ENCODE data around the gene FOXD4. TPM values are rescaled to one million over a fixed set of nuclear protein-coding genes. Genes with fewer than 3 reads are reported as not detected.
A peak's percentile ranks its signal among the peaks of the same experiment; 100 is the strongest.
"Not testable (repeated sequence)": the region's sequence is repeated elsewhere in the genome, so short reads cannot be mapped to it uniquely, and the experiment has no call there.

Gene FOXD4
- total RNA-seq, 1 experiment from 2014 or later: 2.8 TPM

DNA sequence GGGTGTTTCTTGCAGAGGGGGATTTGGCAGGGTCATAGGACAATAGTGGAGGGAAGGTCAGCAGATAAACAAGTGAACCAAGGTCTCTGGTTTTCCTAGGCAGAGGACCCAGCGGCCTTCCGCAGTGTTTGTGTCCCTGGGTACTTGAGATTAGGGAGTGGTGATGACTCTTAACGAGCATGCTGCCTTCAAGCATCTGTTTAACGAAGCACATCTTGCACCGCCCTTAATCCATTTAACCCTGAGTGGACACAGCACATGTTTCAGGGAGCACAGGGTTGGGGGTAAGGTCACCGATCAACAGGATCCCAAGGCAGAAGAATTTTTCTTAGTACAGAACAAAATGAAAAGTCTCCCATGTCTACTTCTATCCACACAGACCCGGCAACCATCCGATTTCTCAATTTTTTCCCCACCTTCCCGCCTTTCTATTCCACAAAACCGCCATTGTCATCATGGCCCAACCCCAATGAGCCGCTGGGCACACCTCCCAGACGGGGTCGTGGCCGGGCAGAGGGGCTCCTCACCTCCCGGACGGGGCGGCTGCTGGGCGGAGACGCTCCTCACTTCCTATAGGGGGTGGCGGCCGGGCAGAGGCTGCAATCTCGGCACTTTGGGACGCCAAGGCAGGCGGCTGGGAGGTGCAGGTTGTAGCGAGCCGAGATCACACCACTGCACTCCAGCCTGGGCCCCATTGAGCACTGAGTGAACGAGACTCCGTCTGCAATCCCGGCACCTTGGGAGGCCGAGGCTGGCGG, 35.1 kb downstream of the FOXD4 start:
- POLR2A ChIA-PET; H3K4me3 ChIP-seq (replicated peaks in 1 of 2; ENCODE audit: low read depth in 1 of 2, low read length in 2 of 2); ATAC-seq; H2AFZ ChIP-seq (ENCODE audit: low read depth, low read length, poor library complexity, severe bottlenecking); H3K79me2 ChIP-seq (ENCODE audit: insufficient read depth, low read length); H4K20me1 ChIP-seq (ENCODE audit: insufficient read depth); H3K36me3 ChIP-seq (ENCODE audit: control insufficient read depth in 1 of 2, insufficient read depth in 2 of 2, low read length in 2 of 2); BruUV-seq (replicated peaks); H3K4me2 ChIP-seq (ENCODE audit: low read length); DNase-seq (ENCODE audit: low read depth, low spot score); RAD21 ChIA-PET (ENCODE audit: low non-redundant PET in 1 of 2, low total read pairs in 2 of 2, uncharacterized antibody in 2 of 2, unreplicated experiment in 2 of 2); H3K9ac ChIP-seq (ENCODE audit: low read length); H3K4me1 ChIP-seq (ENCODE audit: control insufficient read depth in 1 of 2, insufficient read depth in 2 of 2, low read length in 2 of 2); intact Hi-C loops (cut with micrococcal nuclease); H3K9me3 ChIP-seq (ENCODE audit: control insufficient read depth in 1 of 2, insufficient read depth in 1 of 2, low read depth in 1 of 2, low read length in 2 of 2); H3K9me2 ChIP-seq (ENCODE audit: insufficient read depth); H3K27ac ChIP-seq (ENCODE audit: low read depth, low read length); H3K27me3 ChIP-seq (ENCODE audit: insufficient read depth, low read length); CTCF ChIA-PET: not testable (repeated sequence)

DNA sequence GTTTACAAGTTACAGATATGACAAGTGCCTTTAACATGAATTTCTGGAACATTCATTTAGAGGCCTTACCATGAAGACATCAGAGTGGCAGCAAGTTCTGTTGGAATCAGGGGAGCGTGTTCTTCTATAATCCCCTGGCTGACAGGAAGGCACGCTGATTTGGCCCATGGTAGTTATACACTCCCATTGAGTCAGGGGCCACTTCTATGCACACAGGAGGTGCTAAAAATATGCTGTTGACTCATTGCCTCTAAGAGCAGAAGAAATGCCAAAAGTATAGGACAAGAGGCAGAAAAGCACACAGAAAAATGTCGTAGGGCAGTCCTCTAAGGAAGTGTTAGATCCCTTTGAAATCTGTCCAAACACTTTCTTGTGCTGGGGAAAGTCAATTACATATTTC, 39.9 kb downstream of the FOXD4 start:
- ATAC-seq; BruUV-seq (replicated peaks): not testable (repeated sequence)

DNA sequence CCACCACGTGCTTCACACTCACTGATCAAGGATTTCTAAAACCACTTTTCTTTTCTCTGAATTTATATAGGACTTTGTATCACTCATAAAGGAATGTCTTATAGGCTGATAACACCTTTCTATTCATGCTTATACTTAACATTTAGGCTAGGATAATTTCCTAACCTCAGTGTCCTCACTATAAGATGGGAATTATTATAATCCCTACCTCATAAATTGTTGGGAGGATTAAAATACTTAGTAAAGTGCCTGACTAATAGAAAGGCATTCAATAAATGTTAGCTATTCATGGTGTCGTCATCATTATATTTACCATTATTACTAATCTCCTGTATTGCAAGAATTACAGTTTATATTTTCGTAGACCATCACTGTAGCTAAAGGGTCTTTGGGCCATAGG, 41.8 kb downstream of the FOXD4 start:
- H3K27ac ChIP-seq (ENCODE audit: low read depth, low read length); H3K79me2 ChIP-seq (ENCODE audit: insufficient read depth, low read length); H3K9me2 ChIP-seq (ENCODE audit: insufficient read depth); H3K9me3 ChIP-seq (ENCODE audit: control insufficient read depth in 1 of 2, insufficient read depth in 1 of 2, low read depth in 1 of 2, low read length in 2 of 2); POLR2A ChIA-PET; intact Hi-C loops (cut with micrococcal nuclease); RAD21 ChIA-PET (ENCODE audit: low non-redundant PET in 1 of 2, low total read pairs in 2 of 2, uncharacterized antibody in 2 of 2, unreplicated experiment in 2 of 2); ATAC-seq; DNase-seq (ENCODE audit: low read depth, low spot score); H2AFZ ChIP-seq (ENCODE audit: low read depth, low read length, poor library complexity, severe bottlenecking); H3K27me3 ChIP-seq (ENCODE audit: insufficient read depth, low read length); H4K20me1 ChIP-seq (ENCODE audit: insufficient read depth); H3K4me1 ChIP-seq (ENCODE audit: control insufficient read depth in 1 of 2, insufficient read depth in 2 of 2, low read length in 2 of 2); BruUV-seq (replicated peaks); CTCF ChIA-PET; H3K4me3 ChIP-seq (replicated peaks in 1 of 2; ENCODE audit: low read depth in 1 of 2, low read length in 2 of 2); H3K4me2 ChIP-seq (ENCODE audit: low read length); H3K9ac ChIP-seq (ENCODE audit: low read length); H3K36me3 ChIP-seq (ENCODE audit: control insufficient read depth in 1 of 2, insufficient read depth in 2 of 2, low read length in 2 of 2): not testable (repeated sequence)

More for the DNA sequence above, 39.9 kb downstream of the FOXD4 start:
- CTCF ChIA-PET; H3K27ac ChIP-seq (ENCODE audit: low read depth, low read length); H3K9me3 ChIP-seq (ENCODE audit: control insufficient read depth in 1 of 2, insufficient read depth in 1 of 2, low read depth in 1 of 2, low read length in 2 of 2); H3K27me3 ChIP-seq (ENCODE audit: insufficient read depth, low read length); H3K9ac ChIP-seq (ENCODE audit: low read length); intact Hi-C loops (cut with micrococcal nuclease); H3K9me2 ChIP-seq (ENCODE audit: insufficient read depth); H3K4me2 ChIP-seq (ENCODE audit: low read length); H3K79me2 ChIP-seq (ENCODE audit: insufficient read depth, low read length); H4K20me1 ChIP-seq (ENCODE audit: insufficient read depth); DNase-seq (ENCODE audit: low read depth, low spot score); POLR2A ChIA-PET; RAD21 ChIA-PET (ENCODE audit: low non-redundant PET in 1 of 2, low total read pairs in 2 of 2, uncharacterized antibody in 2 of 2, unreplicated experiment in 2 of 2); H2AFZ ChIP-seq (ENCODE audit: low read depth, low read length, poor library complexity, severe bottlenecking); H3K4me3 ChIP-seq (replicated peaks in 1 of 2; ENCODE audit: low read depth in 1 of 2, low read length in 2 of 2); H3K36me3 ChIP-seq (ENCODE audit: control insufficient read depth in 1 of 2, insufficient read depth in 2 of 2, low read length in 2 of 2); H3K4me1 ChIP-seq (ENCODE audit: control insufficient read depth in 1 of 2, insufficient read depth in 2 of 2, low read length in 2 of 2): not testable (repeated sequence)

DNA sequence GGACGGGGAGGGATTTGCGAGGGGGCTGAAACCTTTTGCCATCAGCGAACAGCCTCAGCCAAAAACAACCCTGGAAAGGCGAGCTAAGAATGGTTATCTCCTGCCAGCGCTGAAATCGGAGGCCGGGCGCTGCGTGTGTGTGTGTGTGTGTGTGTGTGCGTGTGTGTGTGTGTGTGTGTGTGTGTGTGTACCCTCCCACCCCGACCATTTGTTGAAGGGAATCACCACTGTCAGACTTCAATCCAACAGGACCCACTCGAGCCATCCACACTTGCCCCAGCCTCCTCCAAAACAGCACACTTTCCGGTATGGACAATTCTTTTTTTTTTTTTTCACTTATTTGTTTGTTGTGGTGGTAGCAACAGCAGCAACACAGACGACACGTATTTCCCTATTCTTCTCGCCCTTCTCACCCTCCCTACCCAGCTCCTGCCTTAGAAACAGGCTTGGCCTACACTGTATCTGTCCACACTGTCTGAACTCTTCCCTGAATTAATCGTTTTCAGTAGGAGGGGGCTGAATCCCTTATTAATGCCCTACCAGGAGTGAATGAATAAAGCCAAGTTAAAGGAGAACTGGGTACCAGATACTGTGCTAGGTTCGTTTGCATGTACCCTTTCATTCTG, 44.2 kb downstream of the FOXD4 start:
- H3K4me3 ChIP-seq (replicated peaks in 1 of 2; ENCODE audit: low read depth in 1 of 2, low read length in 2 of 2); H3K4me2 ChIP-seq (ENCODE audit: low read length); H3K27me3 ChIP-seq (ENCODE audit: insufficient read depth, low read length); H3K9me3 ChIP-seq (ENCODE audit: control insufficient read depth in 1 of 2, insufficient read depth in 1 of 2, low read depth in 1 of 2, low read length in 2 of 2); H3K4me1 ChIP-seq (ENCODE audit: control insufficient read depth in 1 of 2, insufficient read depth in 2 of 2, low read length in 2 of 2); H3K27ac ChIP-seq (ENCODE audit: low read depth, low read length); DNase-seq (ENCODE audit: low read depth, low spot score); RAD21 ChIA-PET (ENCODE audit: low non-redundant PET in 1 of 2, low total read pairs in 2 of 2, uncharacterized antibody in 2 of 2, unreplicated experiment in 2 of 2); POLR2A ChIA-PET; BruUV-seq (replicated peaks); intact Hi-C loops (cut with micrococcal nuclease); H3K79me2 ChIP-seq (ENCODE audit: insufficient read depth, low read length); H3K9me2 ChIP-seq (ENCODE audit: insufficient read depth); H4K20me1 ChIP-seq (ENCODE audit: insufficient read depth); CTCF ChIA-PET; H3K36me3 ChIP-seq (ENCODE audit: control insufficient read depth in 1 of 2, insufficient read depth in 2 of 2, low read length in 2 of 2); H3K9ac ChIP-seq (ENCODE audit: low read length); H2AFZ ChIP-seq (ENCODE audit: low read depth, low read length, poor library complexity, severe bottlenecking): not testable (repeated sequence)
- peak; percentile 20; the same call in 1 of the 2 replicates for ATAC-seq

All from HCT116 (cell line).